CD4-positive, alpha-beta T cell treated with Interleukin-4 for 4 hours (primary cell): ENCODE measurements around the gene SERTAD2.
A peak's percentile ranks its signal among the peaks of the same experiment; 100 is the strongest.

Experiments used
- DNase-seq: peaks from one replicate; pipeline ENCODE4 v3.0.0-alpha.2; 2020

Gene SERTAD2

DNA sequence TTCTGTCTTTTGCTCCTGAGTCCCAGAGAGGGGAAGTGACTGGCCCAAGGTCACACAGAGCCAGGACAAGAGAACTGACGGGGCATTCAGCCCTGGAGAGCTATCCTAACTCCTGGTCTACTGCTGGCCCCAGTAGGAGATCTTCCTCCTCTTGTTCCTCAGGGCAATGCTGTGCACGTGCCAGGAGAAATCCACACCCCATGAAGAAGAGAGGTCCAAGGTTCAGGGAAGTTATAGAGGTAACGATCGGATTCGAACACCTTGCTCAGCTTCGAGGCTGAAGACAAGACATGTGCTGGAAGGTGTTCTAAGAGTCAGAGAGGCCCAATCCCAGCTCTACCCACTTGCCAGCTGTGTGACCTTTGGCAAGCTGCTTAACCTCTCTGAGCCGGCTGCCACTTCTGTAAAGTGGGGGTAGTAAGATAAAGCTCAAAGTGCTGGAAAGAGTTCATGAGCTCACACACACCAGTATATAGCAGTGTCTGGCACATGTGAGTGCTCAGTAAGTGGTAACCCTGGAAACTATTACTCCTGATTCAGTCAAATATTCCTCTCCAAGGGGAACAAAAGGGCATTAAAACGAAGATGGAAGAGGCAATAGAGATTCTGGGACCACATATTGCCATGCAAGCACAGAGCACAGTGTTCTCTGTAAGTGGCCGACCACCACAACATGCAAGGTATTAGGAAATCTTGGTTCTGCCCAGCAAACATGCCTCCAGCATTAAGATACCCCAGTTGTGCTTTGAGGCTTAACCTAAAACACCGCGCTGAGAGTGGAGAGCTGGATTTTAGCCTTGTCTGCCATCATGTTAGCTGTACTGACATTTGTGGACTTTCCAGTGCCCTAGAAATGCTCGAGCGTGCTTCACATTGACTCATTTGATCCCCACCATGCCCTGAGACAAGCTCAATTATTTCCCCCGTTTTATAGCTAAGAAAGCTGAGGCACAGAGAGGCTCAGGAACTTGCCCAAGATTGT is 25.6 kb downstream of the SERTAD2 start:
- DNase-seq = no peak

DNA sequence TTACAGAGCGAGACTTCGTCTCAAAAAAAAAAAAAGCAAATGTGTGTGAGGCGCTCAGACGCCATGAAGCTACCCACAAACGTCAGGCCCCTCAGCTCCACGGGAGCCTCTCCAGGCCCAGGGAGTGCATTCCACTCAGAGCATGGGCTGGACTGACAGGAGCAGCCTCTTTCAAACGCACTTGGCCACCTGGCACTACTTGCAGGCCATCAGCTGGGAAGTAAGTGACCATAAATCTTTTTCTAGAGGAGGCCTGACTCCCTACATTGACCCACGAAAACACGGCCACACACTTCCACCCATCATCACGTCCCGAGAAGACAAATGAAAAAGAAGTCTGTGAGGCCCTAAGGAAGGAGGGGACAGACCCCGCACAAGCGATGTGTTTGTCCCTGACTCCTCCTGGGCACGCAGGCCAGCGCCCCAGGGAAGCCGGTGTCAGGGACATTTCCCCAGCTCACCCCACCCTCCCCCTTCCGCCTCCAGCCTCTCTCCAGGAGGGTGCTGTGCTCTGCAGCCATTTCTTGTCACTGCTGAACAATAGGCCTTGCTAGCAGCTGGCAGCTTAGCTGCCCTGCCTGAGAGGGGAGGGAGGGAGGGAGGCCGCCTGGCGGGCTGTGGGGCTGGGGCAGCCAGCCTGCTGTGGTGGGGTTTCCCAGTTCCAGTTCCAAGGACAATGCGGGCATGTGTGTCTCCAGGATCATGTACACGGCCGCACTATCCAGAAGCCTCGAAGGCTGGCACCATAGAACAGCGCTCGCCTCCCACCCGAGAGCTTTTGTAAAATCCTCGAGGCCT is 26.6 kb downstream of the SERTAD2 start:
- DNase-seq = no peak

DNA sequence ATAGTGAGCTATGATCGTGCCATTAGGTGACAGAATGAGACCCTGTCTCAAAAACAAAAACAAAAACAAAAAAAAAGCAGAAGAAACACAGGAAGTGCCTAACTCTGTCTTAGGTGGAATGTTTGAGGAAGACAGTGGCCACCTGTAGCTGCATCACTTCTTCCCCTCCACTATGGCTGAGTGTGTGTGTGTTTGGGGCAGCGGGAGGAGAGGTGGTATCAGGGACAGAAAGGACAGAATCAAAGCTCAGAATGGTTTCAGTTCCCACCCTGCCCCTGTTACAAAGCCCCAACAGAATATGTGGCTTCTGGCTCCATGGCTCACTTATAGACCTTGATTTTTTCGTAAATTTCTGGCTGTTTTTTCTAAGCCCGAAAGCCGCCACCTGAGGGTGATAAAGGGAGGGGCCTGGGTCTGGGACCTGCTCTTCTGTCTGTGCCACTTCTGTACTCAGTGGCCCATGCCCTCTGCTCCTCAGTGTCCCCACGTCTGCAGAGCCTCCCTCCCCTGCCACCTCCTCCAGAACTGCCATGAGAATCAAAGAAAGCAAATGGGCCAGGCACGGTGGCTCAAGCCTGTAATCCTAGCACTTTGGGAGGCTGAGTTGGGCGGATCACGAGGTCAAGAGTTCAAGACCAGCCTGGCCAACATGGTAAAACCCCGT is 27.4 kb downstream of the SERTAD2 start:
- no peak for DNase-seq

DNA sequence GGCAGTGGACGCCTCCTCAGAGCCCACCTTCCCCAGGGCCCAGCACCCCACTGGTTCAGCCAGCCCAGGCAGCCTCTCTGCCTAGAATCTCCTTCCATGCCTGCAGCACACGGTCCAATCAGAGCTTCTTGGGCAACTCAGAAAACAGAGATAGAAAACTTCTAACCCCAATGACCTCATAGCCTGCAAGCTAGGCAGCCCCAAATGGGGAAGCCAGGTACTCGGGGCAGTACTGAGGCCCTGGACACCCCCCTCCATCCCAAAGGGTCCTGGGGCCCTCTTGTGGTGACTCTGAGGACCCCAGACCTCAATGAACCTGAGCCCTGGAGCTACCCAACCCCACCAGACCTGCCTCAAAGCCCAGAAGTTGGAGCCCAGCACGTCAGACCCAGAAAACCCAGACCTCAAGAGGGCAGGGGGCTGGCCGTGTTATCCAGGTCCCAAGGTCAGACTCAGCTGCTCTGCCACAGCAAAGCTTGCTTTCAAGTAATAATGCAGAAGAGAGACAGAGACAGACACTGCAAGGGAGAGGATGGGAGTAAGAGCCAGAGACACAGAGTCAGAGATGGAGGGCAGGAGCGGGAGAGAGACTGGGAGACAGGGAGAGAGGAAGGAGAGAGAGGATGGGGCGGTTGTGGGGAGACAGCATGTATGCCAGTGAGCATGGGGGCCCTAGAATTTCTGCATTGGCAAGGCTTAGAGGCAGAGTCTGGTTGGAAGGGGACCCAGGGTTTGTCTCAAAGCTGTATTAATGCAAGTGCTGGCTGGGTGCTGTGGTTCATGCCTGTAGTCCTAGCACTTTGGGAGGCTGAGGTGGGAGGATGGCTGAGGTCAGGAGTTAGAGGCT is 28.2 kb downstream of the SERTAD2 start:
- DNase-seq = no peak

DNA sequence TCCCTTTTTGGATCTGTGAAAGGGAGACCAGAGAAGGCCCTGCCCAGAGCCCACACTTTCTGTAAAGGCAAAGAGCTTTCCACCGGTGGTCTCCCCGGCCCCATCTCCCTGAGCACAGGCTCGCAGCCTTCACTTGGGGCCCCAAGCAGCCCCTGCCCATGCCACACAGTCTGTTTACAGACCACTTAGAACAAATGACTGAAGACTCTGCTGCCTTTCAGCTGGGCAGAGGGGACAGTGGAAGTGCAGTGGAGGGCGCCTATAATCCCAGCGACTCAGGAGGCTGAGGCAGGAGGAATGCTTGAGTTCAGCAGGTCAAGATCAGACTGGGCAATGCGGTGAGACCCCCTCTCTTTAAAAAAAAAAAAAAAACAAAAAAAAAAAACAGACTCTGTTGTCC is 28.9 kb downstream of the SERTAD2 start:
- no peak for DNase-seq

DNA sequence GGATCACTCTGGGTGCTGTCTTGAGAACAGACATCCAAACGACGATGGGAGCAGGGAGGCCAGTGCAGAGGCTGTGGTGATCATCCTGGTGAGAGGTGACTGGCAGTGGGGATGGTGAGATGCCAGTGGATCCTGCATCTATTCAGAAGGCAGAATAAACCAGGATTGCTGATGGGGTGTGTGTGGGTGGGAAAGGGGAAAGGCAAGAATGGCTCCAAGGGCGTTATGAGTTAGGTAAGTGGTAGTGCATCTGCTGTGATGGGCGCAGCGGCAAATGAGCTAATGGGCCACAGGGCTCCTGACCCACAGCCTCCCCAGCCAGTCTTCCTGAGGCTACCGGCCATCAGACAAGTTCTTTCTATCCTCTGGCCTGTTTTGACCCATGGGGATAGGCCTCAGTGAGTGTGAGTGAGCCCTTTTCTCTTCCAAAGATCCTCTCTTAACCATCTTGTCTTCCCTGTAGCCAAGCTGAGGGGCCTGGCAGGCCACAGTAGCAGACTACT is 29.6 kb downstream of the SERTAD2 start:
- no peak for DNase-seq

DNA sequence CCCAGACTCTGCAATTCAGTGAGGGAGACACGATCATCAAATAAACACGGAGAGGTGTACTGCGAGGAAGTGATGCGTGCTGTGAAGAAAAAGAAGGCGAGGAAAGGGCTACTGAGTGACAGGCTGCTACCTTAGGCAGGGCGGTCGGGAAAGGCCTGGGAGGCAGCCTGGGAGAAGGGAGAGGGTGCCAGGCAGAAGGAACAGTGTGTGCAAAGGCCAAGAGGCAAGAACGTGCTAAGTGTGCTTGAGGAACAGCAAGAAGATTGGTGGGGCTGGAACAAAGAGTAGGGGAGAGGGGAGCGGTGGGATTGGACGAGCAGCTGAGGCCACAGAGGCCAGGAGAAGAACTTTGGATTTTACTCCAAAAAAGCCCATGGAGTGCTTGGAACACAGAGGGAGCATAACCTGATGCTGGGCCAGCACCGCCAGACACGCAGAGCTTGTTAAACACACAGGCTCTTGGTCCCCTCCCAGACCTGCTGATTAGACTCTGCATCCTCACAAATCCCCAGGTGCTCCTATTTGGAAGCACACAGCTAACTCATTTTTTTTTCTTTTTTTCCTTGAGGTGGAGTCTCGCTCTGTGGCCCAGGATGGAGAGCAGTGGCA is 30.4 kb downstream of the SERTAD2 start:
- DNase-seq = no peak

DNA sequence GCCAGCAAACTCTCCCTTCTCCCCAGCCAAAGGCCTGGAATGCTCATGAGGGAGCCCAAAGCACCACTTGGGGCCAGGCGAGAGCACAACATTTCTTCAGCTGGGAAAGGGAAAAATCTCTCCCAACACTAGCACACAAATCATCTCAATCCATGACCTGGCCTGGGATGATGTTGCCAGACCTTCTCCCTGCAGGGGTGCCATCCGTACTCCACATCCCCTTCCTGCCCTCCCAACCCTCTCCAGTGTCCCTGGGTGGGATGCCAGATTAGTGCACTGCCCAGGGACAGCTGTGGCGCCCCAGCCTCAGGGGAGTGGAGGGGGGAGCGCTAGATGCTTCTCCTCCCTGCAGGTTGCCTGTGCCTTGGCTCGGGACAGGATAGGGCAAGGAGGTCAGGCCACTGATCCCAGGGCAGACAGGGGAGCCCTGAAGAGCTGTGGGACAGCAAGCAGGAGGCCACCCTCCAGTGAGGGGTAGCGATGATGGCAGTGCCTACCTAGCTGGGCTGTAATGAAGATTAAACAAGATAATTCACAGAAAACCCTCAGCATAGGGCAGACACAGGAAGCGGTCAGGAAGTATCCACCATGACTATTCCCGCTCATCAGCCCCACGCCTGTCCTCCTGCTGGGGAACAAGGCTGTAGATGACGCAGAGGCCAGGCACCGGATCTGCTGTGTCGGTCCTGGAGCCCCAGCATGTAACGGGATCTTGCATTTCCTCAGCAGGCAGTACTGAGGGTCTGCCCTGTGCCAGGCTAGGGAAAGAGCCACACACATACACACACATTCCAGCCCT is 31.1 kb downstream of the SERTAD2 start:
- no peak for DNase-seq

DNA sequence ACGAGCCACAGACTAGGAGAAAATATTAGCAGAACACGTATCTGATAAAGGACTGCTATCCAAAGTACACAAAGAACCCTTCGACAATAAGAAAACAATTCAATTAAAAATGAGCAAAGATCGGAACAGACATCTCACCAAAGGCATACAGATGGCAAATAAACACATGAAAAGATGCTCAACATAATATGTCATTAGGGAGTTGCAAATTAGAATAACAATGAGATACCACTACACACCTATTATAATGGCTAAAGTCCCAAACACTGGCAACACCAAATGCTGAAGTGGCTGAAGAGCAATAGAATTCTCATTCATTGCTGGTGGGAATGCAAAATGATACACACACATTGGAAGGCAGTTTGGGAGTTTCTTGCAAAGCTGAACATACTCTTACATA is 33.1 kb downstream of the SERTAD2 start:
- no peak for DNase-seq

DNA sequence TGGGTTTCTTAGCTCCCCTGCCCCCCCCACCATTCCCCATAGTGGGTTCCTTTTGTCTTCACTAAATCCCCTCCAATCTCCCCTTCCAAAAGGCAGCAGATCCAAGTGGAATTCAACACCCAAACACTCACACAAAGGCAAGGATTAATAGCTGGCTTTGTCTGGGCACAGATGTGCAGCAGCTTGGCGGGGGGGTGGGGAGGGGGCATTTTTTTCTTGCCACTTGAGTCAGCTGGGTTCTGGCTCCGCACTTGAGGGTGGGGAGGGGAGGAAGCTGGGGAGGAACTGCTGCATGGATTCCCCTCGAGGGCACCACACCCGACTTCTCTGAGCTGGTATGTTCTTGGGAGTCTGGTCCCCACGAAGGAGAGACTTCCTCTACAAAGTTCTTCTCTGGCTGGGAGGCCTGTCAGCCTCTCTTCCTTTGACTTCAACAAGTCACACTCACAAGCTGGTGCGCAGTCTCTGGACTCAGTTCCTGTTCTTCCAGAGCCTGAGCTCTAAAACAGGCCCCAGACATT is 36.0 kb downstream of the SERTAD2 start:
- no peak for DNase-seq

DNA sequence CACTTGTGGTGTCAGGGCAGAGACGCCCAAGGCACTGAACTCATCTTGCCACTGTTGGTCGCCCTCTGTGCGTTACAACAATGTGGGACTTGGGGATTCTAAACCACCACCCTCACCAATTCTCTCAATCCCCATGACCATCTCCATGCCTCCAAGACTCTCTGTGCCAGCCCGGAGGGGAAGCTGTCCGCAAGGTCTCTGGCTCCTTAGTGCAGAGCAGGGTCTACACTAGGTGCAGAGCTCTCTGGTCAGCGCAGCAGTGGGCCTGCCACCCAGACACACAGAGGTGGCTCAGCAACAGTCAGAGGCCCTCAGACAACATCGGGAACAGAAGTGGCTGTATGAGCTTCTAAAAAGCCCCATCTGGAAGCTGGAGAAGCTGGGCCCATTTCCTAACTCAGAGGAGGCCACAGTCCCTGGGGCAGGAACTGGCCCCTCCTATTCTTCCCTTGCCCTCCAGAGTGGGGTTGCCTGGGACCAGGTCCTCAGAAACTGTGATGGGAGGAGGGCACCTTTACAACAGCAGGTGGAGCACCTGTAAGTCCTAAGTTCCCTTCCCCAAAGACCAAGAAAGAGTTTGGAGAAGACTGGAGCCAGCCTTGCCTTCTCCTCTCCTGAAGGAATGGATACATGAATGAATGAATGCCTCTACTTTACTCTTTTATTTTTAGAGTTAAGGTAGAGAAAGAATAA is 37.7 kb downstream of the SERTAD2 start:
- no peak for DNase-seq

DNA sequence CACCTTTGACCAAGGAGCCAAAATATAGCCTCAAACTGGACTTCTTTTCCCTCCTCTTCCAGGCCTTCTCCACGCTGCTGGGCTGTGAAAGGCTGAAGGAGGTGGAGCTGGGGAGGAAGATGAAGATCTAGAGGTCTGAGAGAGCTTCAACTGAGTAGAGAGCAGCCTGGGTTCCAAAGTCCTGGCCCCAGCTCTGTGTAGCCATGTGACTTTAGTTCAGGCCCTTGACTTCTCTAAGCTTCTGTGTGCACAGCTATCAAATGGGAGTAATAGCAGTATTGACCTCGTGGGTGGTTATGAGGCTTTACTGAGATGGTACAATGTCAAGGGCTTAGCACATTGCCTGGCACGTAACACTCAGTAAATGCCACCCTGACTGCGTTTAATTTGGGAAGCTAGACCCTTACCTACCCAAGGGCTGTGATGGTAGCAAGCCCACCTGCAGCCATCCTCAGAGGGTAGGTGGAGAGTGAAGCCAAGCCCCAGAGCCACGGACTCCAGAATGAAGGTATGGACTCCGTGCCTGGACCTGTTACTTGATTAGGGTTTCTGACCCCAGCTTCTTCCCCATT is 38.4 kb downstream of the SERTAD2 start:
- no peak for DNase-seq

DNA sequence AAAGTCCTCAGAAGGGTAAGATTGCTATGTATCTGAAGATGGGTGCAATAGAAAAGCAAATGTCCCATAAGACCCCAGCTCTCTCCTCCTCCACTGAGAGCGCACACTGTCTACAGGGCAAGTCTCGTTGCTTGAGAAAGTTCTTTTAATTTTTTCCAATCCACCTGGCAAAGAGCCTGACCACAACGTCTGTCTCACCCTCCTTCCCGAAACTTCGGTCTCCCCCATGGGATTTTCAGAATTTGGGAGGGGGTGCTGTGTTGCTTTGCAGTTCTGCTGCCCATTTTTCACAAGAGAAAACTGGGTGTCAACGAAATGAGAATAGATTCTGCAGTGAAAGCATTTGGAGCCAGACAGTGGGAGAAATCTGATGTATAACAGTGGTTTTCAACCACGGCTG is 40.4 kb downstream of the SERTAD2 start:
- no peak for DNase-seq

DNA sequence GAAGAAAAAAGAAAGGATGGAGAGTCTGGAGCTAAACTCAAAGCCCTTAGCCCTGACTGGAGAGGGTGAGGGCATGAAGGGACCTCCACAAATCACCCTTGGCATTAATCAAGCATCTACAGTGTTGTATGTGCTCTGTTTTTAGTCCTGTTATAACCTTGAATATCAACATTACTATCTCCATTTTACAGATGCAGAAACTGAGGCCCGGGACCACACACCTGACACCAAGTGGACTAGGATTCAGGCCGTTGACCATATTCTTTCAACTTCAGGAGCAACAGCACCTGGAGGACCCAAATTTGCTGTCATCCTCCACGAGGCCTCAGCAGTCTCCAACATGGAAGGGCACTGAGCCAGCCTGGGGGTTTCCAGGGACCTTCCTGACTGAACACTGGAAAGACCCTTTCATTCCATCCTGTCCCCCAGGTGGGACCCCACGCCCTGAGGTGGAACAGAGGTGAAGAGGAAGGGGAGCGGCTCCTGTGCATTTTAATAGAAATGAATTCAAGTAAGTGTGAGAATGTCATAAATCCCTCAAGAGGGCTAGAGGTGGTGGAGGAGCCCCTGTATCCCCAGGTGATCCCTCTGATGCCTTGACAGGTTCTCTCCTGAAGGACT is 41.0 kb downstream of the SERTAD2 start:
- no peak for DNase-seq

DNA sequence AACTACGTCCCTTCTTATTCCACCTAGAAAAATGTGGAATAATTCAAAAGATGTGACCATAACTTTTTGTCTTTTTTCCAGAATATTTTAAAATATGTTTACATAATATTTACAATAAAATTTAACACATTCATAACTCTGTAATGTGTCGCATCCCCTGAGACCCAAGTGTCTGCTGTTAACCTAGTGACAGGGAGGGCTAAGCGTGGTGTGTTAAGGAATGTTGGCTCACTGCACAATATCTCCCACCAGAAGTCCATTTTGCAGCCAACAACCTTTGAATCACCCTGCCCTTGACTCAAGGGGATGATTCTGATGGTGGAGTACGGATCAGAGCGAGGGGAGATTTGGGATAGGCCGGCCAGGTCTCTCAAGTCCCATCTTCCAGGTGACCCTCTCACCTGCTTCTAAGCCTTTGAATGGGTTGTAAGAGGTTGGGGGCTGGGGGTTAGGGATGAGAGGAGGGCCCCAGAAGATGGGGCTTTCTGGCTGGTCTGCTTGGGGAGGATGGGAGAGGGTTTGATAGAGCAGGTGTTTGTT is 43.3 kb downstream of the SERTAD2 start:
- no peak for DNase-seq

DNA sequence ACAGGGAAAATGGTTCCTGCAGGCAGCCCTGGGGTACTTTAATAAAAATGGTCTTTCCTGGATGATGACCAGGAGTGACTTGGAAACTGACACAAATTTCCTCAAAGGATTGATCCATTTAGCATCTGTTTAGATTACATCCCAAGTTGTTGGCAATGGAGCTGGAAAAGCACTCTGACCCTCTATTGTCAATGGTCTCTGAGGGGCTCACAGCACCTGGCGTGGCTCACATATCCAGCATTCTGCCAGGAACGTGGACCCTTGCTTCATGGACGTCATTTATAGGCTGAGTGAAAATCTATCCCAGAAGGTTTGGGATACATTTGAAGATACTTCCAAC is 43.8 kb downstream of the SERTAD2 start:
- no peak for DNase-seq

DNA sequence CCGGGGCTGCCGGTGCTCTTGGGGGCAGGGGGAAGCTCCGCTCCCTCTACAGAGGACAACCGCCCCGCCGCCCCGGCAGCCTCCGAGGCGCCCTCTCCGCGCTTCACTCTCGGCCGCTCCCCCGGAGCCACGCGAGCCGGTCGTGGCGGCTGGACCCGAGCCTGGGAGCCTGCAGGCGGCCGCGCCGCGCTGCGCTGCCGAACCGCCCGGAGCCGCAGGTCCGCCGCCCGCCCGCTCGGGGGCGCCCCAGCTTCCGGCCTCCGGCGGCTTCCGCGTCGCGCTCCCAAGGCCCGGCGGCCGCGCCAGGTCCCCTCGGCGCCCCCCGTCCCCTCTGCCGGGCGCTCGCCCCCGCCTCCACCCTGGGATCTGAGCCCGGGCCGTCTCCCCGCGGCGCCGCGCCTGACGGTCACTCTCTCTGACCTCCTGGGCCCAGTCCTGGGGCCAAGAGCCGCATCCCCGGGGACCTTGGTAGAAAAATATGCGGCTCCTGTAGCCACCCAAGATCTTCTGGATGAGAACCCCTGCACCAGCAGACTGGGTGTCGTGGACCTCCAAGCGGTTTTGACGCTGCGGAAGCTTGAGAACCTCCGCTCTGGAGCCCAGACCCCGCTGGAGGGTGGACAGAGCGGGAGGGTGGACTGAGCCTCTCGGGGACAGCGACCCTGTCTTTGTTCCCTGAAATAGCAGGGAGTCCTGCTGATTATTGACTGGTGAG is 44.3 kb downstream of the SERTAD2 start:
- peak; percentile 43 for DNase-seq

DNA sequence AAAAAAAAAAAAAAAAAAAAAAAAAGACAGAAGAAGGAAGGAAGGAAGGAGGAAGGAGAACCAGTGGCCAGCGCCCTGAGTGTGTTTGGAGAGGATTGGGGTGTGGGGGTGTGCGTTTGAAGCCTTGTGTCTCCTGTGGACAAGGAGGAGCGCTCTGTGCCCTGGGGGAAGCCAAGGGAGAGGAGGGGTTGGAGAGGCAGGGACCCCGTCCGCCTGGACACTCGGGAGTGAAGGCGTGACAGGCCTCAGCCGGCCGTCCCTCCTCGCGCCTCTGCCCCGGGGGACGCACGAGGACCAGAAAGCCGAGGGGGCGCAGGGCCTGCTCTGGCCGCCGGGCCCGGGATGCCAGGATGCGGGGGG is 44.9 kb downstream of the SERTAD2 start:
- no peak for DNase-seq
